ENCODE results near the gene ESPNL.

GRCh38 chr2:238164906-238165287 is 64.8 kb downstream of the ESPNL start:
- TF ChIP-seq CTCF (conservative IDR thresholded peaks at IDR 0.05; ENCODE audit: low read length) (no peak), EZH2phosphoT487 (IDR thresholded peaks at IDR 0.05; ENCODE audit: borderline replicate concordance) (no peak)
